ENCODE results near the gene STRA8.

Gene STRA8

GRCh38 chr7:135233570-135233969 is at the start of gene STRA8:
TSS of gene STRA8 (plus strand) at chr7:135233838. CDS start at chr7:135240525, 6,687 bp downstream.
- DNase-seq, result no peak

- no peak for DNase-seq
Measured at GRCh38 chr7:135184254-135184841, 49.3 kb upstream of the STRA8 start.

GRCh38 chr7:135185471-135186260 is 48.0 kb upstream of the STRA8 start:
- no peak for DNase-seq

GRCh38 chr7:135186261-135186540 is 47.4 kb upstream of the STRA8 start:
- DNase-seq, result no peak

- DNase-seq, result no peak
Measured at GRCh38 chr7:135186841-135187253, 46.8 kb upstream of the STRA8 start.

- DNase-seq, result no peak
Measured at GRCh38 chr7:135188298-135188984, 45.2 kb upstream of the STRA8 start.

GRCh38 chr7:135189221-135189662 is 44.4 kb upstream of the STRA8 start:
- DNase-seq, result no peak

- DNase-seq, result no peak
Measured at GRCh38 chr7:135189961-135190360, 43.7 kb upstream of the STRA8 start.

- DNase-seq, result no peak
Measured at GRCh38 chr7:135190703-135191102, 42.9 kb upstream of the STRA8 start.

GRCh38 chr7:135192914-135193536 is 40.6 kb upstream of the STRA8 start:
- DNase-seq, result no peak

GRCh38 chr7:135193615-135194081 is 40.0 kb upstream of the STRA8 start:
- no peak for DNase-seq

GRCh38 chr7:135194494-135195095 is 39.0 kb upstream of the STRA8 start:
- no peak for DNase-seq

GRCh38 chr7:135195156-135195555 is 38.5 kb upstream of the STRA8 start:
- DNase-seq, result no peak

- no peak for DNase-seq
Measured at GRCh38 chr7:135195968-135196629, 37.5 kb upstream of the STRA8 start.

- DNase-seq, result no peak
Measured at GRCh38 chr7:135197343-135197742, 36.3 kb upstream of the STRA8 start.

GRCh38 chr7:135197906-135198655 is 35.6 kb upstream of the STRA8 start:
- DNase-seq, result no peak

- no peak for DNase-seq
Measured at GRCh38 chr7:135199439-135199838, 34.2 kb upstream of the STRA8 start.

GRCh38 chr7:135200821-135201331 is 32.8 kb upstream of the STRA8 start:
- DNase-seq, result no peak

- no peak for DNase-seq
Measured at GRCh38 chr7:135201350-135201749, 32.3 kb upstream of the STRA8 start.

GRCh38 chr7:135204341-135204749 is 29.3 kb upstream of the STRA8 start:
- no peak for DNase-seq

- DNase-seq, result no peak
Measured at GRCh38 chr7:135204876-135205275, 28.8 kb upstream of the STRA8 start.

GRCh38 chr7:135205850-135206249 is 27.8 kb upstream of the STRA8 start:
- DNase-seq, result no peak

Measured in DMS79 treated with DMSO at 0.1 percent for 48 hours (cell line).